HepG2 (cell line): Measurements from ENCODE around the gene PLLP. TPM values are rescaled to one million over a fixed set of nuclear protein-coding genes. Genes with fewer than 3 reads are reported as not detected.

Experiments
- ATAC-seq: fragments of 200-7000 bp; cut with Tn5 transposase; 3 replicates; pipeline ENCODE4 v1.9.1; 2020; ENCODE audit warnings: mild to moderate bottlenecking, moderate library complexity
- BruUV-seq: library from RNA; stranded (reverse); fragments of 400-500 nt; replicated peaks from 2 replicates; lab custom pipeline; 2021; lab: Mats Ljungman, UMichigan
- CTCF ChIA-PET: fragments of 300-600 bp; formaldehyde crosslinking; extraction: SDS; loops from one replicate; lab custom pipeline; 2021; ENCODE audit warnings: low total read pairs, inconsistent platforms, low intra/inter-chr PET ratio; lab: Yijun Ruan, JAX
- POLR2A ChIA-PET: fragments of 350-600 bp; sonication (Branson Sonifier 250); formaldehyde crosslinking; loops from one replicate; lab custom pipeline; 2020; ENCODE audit warnings: antibody characterized with exemption, inconsistent platforms; lab: Yijun Ruan, JAX
- DNase-seq: peaks from one replicate; pipeline ENCODE4 v3.0.0-alpha.2; 2015; ENCODE audit warnings: low spot score
- FAIRE-seq: peaks from 3 replicates; lab custom pipeline; 2011; peaks lifted over from hg19 to GRCh38; lab: Jason Lieb, UNC
- H2AFZ ChIP-seq: one replicate; pipeline ENCODE4 v1.6.1; 2011; ENCODE audit warnings: low read length, inconsistent platforms
- H3K27ac ChIP-seq: fragments of 300-600 bp; 3 replicates; pipeline ENCODE4 v1.8.0; 2011; ENCODE audit warnings: mixed run types, mild to moderate bottlenecking, mixed read lengths, low read length, inconsistent platforms; ENCODE audit not compliant: insufficient read depth; ENCODE audit errors: extremely low read length
- H3K27me3 ChIP-seq, 2 experiments: fragments of 200-600 bp in 1 of 2; 2 replicates in 1 of 2; 3 replicates in 1 of 2; pipeline versions ENCODE4 v1.6.0 to v1.8.0; 2011; ENCODE audit warnings: low read length in 2 of 2, mild to moderate bottlenecking in 2 of 2, moderate library complexity in 2 of 2, inconsistent platforms in 1 of 2; ENCODE audit not compliant: insufficient read depth in 2 of 2, control insufficient read depth in 1 of 2
- H3K36me3 ChIP-seq, 2 experiments: fragments of 200-600 bp in 1 of 2; replicated peaks in 1 of 2; 2 replicates in 1 of 2; 3 replicates in 1 of 2; pipeline versions ENCODE4 v1.5.1 to v1.8.0; 2011; ENCODE audit warnings: low read length in 2 of 2, inconsistent platforms in 1 of 2; ENCODE audit not compliant: insufficient read depth in 2 of 2, control insufficient read depth in 1 of 2
- H3K4me1 ChIP-seq: 2 replicates; pipeline ENCODE4 v1.5.1; 2012; ENCODE audit warnings: low read length, inconsistent platforms; ENCODE audit not compliant: insufficient read depth
- H3K4me2 ChIP-seq: 2 replicates; pipeline ENCODE4 v1.6.0; 2011; ENCODE audit warnings: low read depth, low read length, inconsistent platforms
- H3K4me3 ChIP-seq, 3 experiments: fragments of 200-600 bp in 1 of 3; sonication (generic), shearing (Covaris generic) in 1 of 3; replicated peaks in 1 of 3; 2 replicates each; pipeline ENCODE4 v1.5.1; 2011 to 2016; ENCODE audit warnings: low read length in 3 of 3, inconsistent platforms in 2 of 3, low read depth in 2 of 3, mild to moderate bottlenecking in 2 of 3, control low read depth in 1 of 3, mixed read lengths in 1 of 3; ENCODE audit not compliant: insufficient read depth in 1 of 3
- H3K79me2 ChIP-seq: one replicate; pipeline ENCODE4 v1.6.1; 2011; ENCODE audit warnings: low read length, inconsistent platforms; ENCODE audit not compliant: insufficient read depth
- H3K9ac ChIP-seq: 2 replicates; pipeline ENCODE4 v1.6.0; 2011; ENCODE audit warnings: mild to moderate bottlenecking, low read depth, low read length, inconsistent platforms; ENCODE audit not compliant: insufficient read depth
- H3K9me3 ChIP-seq: 2 replicates; pipeline ENCODE4 v1.5.1; 2012; ENCODE audit warnings: mild to moderate bottlenecking, low read length
- H4K20me1 ChIP-seq: 2 replicates; pipeline ENCODE4 v1.6.0; 2011; ENCODE audit warnings: inconsistent platforms, mild to moderate bottlenecking, low read length, moderate library complexity; ENCODE audit not compliant: insufficient read depth
- ATF4 ChIP-seq, 2 experiments: fragments of 450-650 bp in 1 of 2; sonication (generic) in 1 of 2; formaldehyde crosslinking; IDR thresholded peaks; 2 replicates each; pipeline versions ENCODE4 v1.5.0 to v1.8.0; 2020 to 2022; ENCODE audit warnings: mild to moderate bottlenecking in 1 of 2, missing genetic modification reagents in 1 of 2
- FOXJ3 ChIP-seq: sonication (generic); formaldehyde crosslinking; IDR thresholded peaks from 2 replicates; pipeline ENCODE4 v1.4.0; 2020; ENCODE audit warnings: missing genetic modification reagents, mild to moderate bottlenecking, borderline replicate concordance
- GLMP ChIP-seq: sonication (generic); formaldehyde crosslinking; IDR thresholded peaks from 2 replicates; pipeline ENCODE4 v1.9.0; 2021; ENCODE audit warnings: missing genetic modification reagents, mild to moderate bottlenecking, borderline replicate concordance
- MAX ChIP-seq: IDR thresholded peaks from 2 replicates; pipeline ENCODE4 v1.6.1; 2012; ENCODE audit warnings: inconsistent platforms
- PAWR ChIP-seq: sonication (generic); formaldehyde crosslinking; IDR thresholded peaks from 2 replicates; pipeline ENCODE4 v1.4.0; 2020; ENCODE audit warnings: missing genetic modification reagents, mild to moderate bottlenecking, borderline replicate concordance
- PAX8 ChIP-seq: sonication (generic); formaldehyde crosslinking; IDR thresholded peaks from 2 replicates; pipeline ENCODE4 v1.8.0; 2022; ENCODE audit warnings: mild to moderate bottlenecking, missing genetic modification reagents, borderline replicate concordance
- POLR2A ChIP-seq, 2 experiments: IDR thresholded peaks; 2 replicates each; pipeline ENCODE4 v1.6.1; 2011; ENCODE audit warnings: low read depth in 2 of 2, low read length in 2 of 2, mild to moderate bottlenecking in 1 of 2, moderate library complexity in 1 of 2; ENCODE audit not compliant: insufficient read depth in 1 of 2
- POLR2G ChIP-seq: fragments of 200-400 bp; formaldehyde crosslinking; IDR thresholded peaks from 2 replicates; pipeline ENCODE4 v1.6.1; 2018; ENCODE audit warnings: mild to moderate bottlenecking, low read depth, low read length, moderate library complexity
- RBM22 ChIP-seq: fragments of 200-400 bp; formaldehyde crosslinking; optimal IDR thresholded peaks from 2 replicates; pipeline ENCODE3; 2017; ENCODE audit warnings: mild to moderate bottlenecking, low read length, moderate library complexity
- SP2 ChIP-seq: sonication (generic); formaldehyde crosslinking; IDR thresholded peaks from 2 replicates; pipeline ENCODE4 v1.5.1; 2020; ENCODE audit warnings: mild to moderate bottlenecking, missing genetic modification reagents
- THRA ChIP-seq: sonication (generic); formaldehyde crosslinking; IDR thresholded peaks from 2 replicates; pipeline ENCODE4 v1.4.0; 2020; ENCODE audit warnings: missing genetic modification reagents, borderline replicate concordance
- ZNF558 ChIP-seq: sonication (generic); formaldehyde crosslinking; IDR thresholded peaks from 2 replicates; pipeline ENCODE4 v1.9.0; 2022; ENCODE audit warnings: mild to moderate bottlenecking, missing genetic modification reagents, borderline replicate concordance
- ZSCAN31 ChIP-seq: sonication (generic); formaldehyde crosslinking; IDR thresholded peaks from 2 replicates; pipeline ENCODE4 v1.5.0; 2020; ENCODE audit warnings: low read depth, mild to moderate bottlenecking, missing genetic modification reagents
- WGBS: methylation state at CpG from one replicate; pipeline ENCODE4 v1.1.6; 2017; ENCODE audit warnings: low lambda C conversion rate; 5-methylcytosine and 5-hydroxymethylcytosine counted together
- in situ Hi-C: cut with HindIII; loops from 2 replicates; pipeline ENCODE4 v1.10.0; 2017; ENCODE audit warnings: low pct_unique_long_range_greater_than_20kb; ENCODE audit not compliant: extremely low pct_ligation_motif_present
- intact Hi-C: fragments of 100-400 bp; cut with micrococcal nuclease; formaldehyde crosslinking; loops from one replicate; pipeline ENCODE4 v1.10.0; 2022; ENCODE audit not compliant: unreplicated experiment
- polyA plus RNA-seq, 8 experiments: library from polyadenylated mRNA; depleted of rRNA in 3 of 8; stranded (reverse) in 7 of 8; unstranded in 1 of 8; fragments of >200 nt; fragmentation: Illumina TruSeq in 4 of 8; extraction: Trizol in 4 of 8; gene quantifications; 2 replicates each; pipeline versions ENCODE4 v1.2.1 to v1.2.3, GENCODE V29; 2011 to 2016; ENCODE audit warnings: low read depth in 4 of 8, missing spikeins in 1 of 8, mixed read lengths in 1 of 8; ENCODE audit not compliant: insufficient read depth in 1 of 8
- total RNA-seq, 5 experiments: library from RNA; depleted of rRNA; stranded (reverse); fragments of >200 nt; fragmentation: Illumina TruSeq; extraction: Trizol; gene quantifications; 2 replicates each; pipeline ENCODE4 v1.2.3, GENCODE V29; 2016; ENCODE audit warnings: low read depth in 1 of 5

Gene PLLP
- total and polyA plus RNA-seq, 2 of the 13 experiments (the other 11 are each of a cell fraction or from before 2014, with no cell fraction given), result 60.6 to 127 TPM

- no peak for TF ChIP-seq PAWR (CRISPR knock-in tag)
- 0 out of 2 replicates have a peak, but pooled peaks have one; percentile 45 for TF ChIP-seq GLMP (CRISPR knock-in tag)
- TF ChIP-seq ATF4 (CRISPR knock-in tag; IDR thresholded peaks at IDR 0.05), result peak in 1 of 2 experiments; percentile 24; a peak in 1 of 4 replicates
- TF ChIP-seq FOXJ3 (CRISPR knock-in tag), result 0 out of 2 replicates have a peak, but pooled peaks have one; percentile 4
- no peak for TF ChIP-seq PAX8 (CRISPR knock-in tag)
Measured at GRCh38 chr16:57244463-57244766, 40.1 kb downstream of the PLLP start (continued).

- POLR2A ChIA-PET, result no interaction called here
Measured at GRCh38 chr16:57242650-57243049, 41.8 kb downstream of the PLLP start.

More at GRCh38 chr16:57242650-57243049, 41.8 kb downstream of the PLLP start:
- Histone ChIP-seq H2AFZ (no peak overlapping the region), H3K27me3 (no peaks in the 10 kb centered on the region), H4K20me1 (no peaks in the 10 kb centered on the region), H3K4me1 (peaks cover 35% of the 10 kb centered on the region), H3K9me3 (no peaks in the 10 kb centered on the region), H3K9ac (no peak overlapping the region), H3K4me2 (no peak overlapping the region), H3K79me2 (peaks cover 7% of the 10 kb centered on the region), H3K36me3 (peaks cover 5 to 22% of the 10 kb centered on the region in 2 experiments; a peak in 4 of 5 replicates), H3K27ac (no peak overlapping the region), H3K4me3 (no peak overlapping the region)
- FAIRE-seq, result no peak
- ATAC-seq, result no peak
- 96% methylated on average over 2 of the region's 2 CpGs for WGBS
- in situ Hi-C loops, result no loop called here
- BruUV-seq, result no TSS peak
- TF ChIP-seq ZSCAN31, result 0 out of 2 replicates have a peak, but pooled peaks have one; percentile 47
- TF ChIP-seq POLR2A (IDR thresholded peaks at IDR 0.05; ENCODE audit: insufficient read depth in 1 of 2, low read depth in 2 of 2, low read length in 2 of 2), result 0 out of 4 replicates have a peak, but pooled peaks of 1 of the 2 experiments have one; percentile 16
- no peak for TF ChIP-seq MAX
- TF ChIP-seq ZNF558 (CRISPR knock-in tag), result peak; percentile 32; the same call in 1 of the 2 replicates
- TF ChIP-seq RBM22, result peak; percentile 83
- TF ChIP-seq SP2 (CRISPR knock-in tag), result no peak
- TF ChIP-seq POLR2G, result 0 out of 2 replicates have a peak, but pooled peaks have one; percentile 46
- no peak for TF ChIP-seq THRA (CRISPR knock-in tag)
- CTCF ChIA-PET, result no interaction called here
- no peak for DNase-seq
- intact Hi-C loops, result loop anchor here (1.0 kb wide), 1 partner anchor 54 kb away; no protein-coding TSS in a partner anchor
